Heart right ventricle (tissue), 16 donors: ENCODE measurements around the gene QKI. TPM values are rescaled to one million over a fixed set of nuclear protein-coding genes. Genes with fewer than 3 reads are reported as not detected.
A peak's percentile ranks its signal among the peaks of the same experiment; 100 is the strongest.

Experiments
- ATAC-seq, 8 donors: fragments of 200-7000 bp; cut with Tn5 transposase; one replicate each; pipeline ENCODE4 v1.9.1; 2020; ENCODE audit warnings: mild to moderate bottlenecking in 8 of 8, moderate library complexity in 8 of 8, moderate number of reproducible peaks in 1 of 8
- DNase-seq, 2 donors: peaks; one replicate each; pipeline ENCODE4 v3.0.0-alpha.2; 2020
- H3K27ac ChIP-seq, 10 donors: fragments of 200-600 bp; sonication (generic) in 2 of 10; one replicate each; pipeline versions ENCODE4 v1.5.0 to v1.8.0; 2020 to 2022; ENCODE audit warnings: mild to moderate bottlenecking in 3 of 10
- H3K27me3 ChIP-seq, 7 donors: fragments of 200-600 bp; one replicate each; pipeline ENCODE4 v1.8.0; 2021 to 2022; ENCODE audit warnings: mild to moderate bottlenecking in 2 of 7
- H3K36me3 ChIP-seq, 9 donors: fragments of 200-600 bp; sonication (generic) in 1 of 9; one replicate each; pipeline versions ENCODE4 v1.5.0 to v1.8.0; 2020 to 2022; ENCODE audit warnings: mild to moderate bottlenecking in 2 of 9
- H3K4me1 ChIP-seq, 9 donors: fragments of 200-600 bp; sonication (generic) in 1 of 9; one replicate each; pipeline versions ENCODE4 v1.5.0 to v1.8.0; 2020 to 2022; ENCODE audit warnings: mild to moderate bottlenecking in 4 of 9
- H3K4me3 ChIP-seq, 10 donors: fragments of 200-600 bp; sonication (generic) in 2 of 10; one replicate each; pipeline versions ENCODE4 v1.5.0 to v1.8.0; 2020 to 2022; ENCODE audit warnings: mild to moderate bottlenecking in 7 of 10, moderate library complexity in 2 of 10
- H3K9me3 ChIP-seq, 11 donors: fragments of 200-600 bp in 10 of 11; sonication (generic) in 2 of 11; one replicate each; pipeline versions ENCODE4 v1.5.0 to v1.8.0; 2013 to 2022; ENCODE audit warnings: mild to moderate bottlenecking in 2 of 11, control low read depth in 1 of 11, moderate library complexity in 1 of 11
- WGBS, 2 donors: extraction: QIAGEN DNeasy Blood & Tissue Kit; methylation state at CpG; one replicate each; pipeline ENCODE4 v1.1.7; 2013; ENCODE audit warnings: inconsistent platforms in 1 of 2; 5-methylcytosine and 5-hydroxymethylcytosine counted together
- intact Hi-C, 10 donors: fragments of 100-400 bp; cut with DNase I; formaldehyde crosslinking; loops; one replicate each; pipeline versions ENCODE4 v1.11.1 to v1.14.2; 2022
- polyA plus RNA-seq, 2 donors: library from polyadenylated mRNA; stranded (reverse); fragments of 200-250 nt; gene quantifications; one replicate each; pipeline ENCODE4 v1.2.3, GENCODE V29; 2013
- total RNA-seq, 10 donors: library from RNA; stranded (reverse); fragmentation: NEBNext Ultra II Directional in 3 of 10; extraction: Animal tissue kit (Norgen Biotek cat#: 25700) in 3 of 10; gene quantifications; one replicate each; pipeline versions ENCODE4 v1.2.1 to v1.2.4, GENCODE V29; 2021 to 2023
- TF ChIP-seq, protein P1 (sequence below), 9 donors: fragments of 200-600 bp; sonication (generic) in 2 of 9; IDR thresholded peaks; one replicate each; pipeline versions ENCODE4 v1.5.0 to v1.8.0; 2021 to 2022; ENCODE audit warnings: antibody characterized with exemption in 9 of 9, mild to moderate bottlenecking in 5 of 9, moderate library complexity in 1 of 9
- donor health status: Arrhythmogenic right ventricular cardiomyopathy.
- donor health status: ischemic (EF 13 %, LVEDD 7.1; RV severe dilation, severe dysfunction).
- donor health status: healthy with polysubstance abuse.
- donor health status: DM: no; HTN: yes; CAD: no.
- donor health status: DM: no; HTN: no; CAD: no.
- donor health status: ischemic (EF 25% LVEDD 6.9; RV normal size, moderate dysfunction).
- donor health status: ischemic (EF 25% LVEDD 5.7; RV mildly dilated, moderate dysfunction).
- donor health status: healthy.
- donor health status: DM: yes; HTN: yes; CAD: no.
- donor health status: Ischemic cardiomyopathy.
- donor health status: ischemic (EF 35%, LVEDD 5.7; RV mildly dilated, moderate dysfunction).
- donor health status: nonischemic (EF 11% LVEDD 7.7; RV severe dilation, severe dysfunction).
- donor health status: DM: yes; HTN: yes; CAD: no.
- donor health status: PGD.
- donor health status: ischemic (EF 29% LVEDD 5.4; RV normal size, mild dysfunction).
- donor health status: nonischemic (EF 23%, LVEDD 6.1; RV moderate dilation, normal function).

Gene QKI
- total and polyA plus RNA-seq, 12 donors, result 74.7 to 551 (median 493) TPM

DNA sequence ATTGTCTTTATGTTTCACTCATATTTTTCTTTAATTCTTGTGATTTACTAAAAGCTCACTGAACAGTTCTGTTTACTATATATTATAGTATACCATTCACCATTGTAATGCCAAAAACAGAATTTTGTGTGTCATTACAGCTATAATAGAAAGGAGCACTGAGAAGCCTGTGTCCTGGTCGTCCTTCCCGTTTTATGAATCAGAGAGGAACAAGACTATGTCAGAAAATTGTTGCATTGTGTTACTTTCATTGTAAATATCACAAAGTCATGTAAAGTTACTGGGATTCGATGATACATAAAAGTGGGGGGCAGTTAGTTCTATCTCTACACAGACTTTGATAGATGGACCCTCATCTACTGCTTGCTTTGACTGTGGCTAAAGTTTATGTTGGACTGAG is 145.1 kb downstream of the QKI start:
- H3K4me1 ChIP-seq, result peaks cover 0 to 79% (median 62%) of the 10 kb centered on the region in 9 donors
- DNase-seq, result no peak
- no peak overlapping the region for H3K4me3 ChIP-seq
- 51 to 55% methylated on average over 3 of the region's 3 CpGs for WGBS, 2 donors
- intact Hi-C loops, result loop anchor here in 7 of 10 donors (5.0 to 10.0 kb wide), 6 partner anchors 125 to 545 kb away; no protein-coding TSS in a partner anchor
- H3K27me3 ChIP-seq, result no peaks in the 10 kb centered on the region
- H3K36me3 ChIP-seq, result peaks cover 0 to 81% (median 8%) of the 10 kb centered on the region in 9 donors
- peaks cover 0 to 4% (median 0%) of the 10 kb centered on the region in 11 donors for H3K9me3 ChIP-seq
- TF ChIP-seq, protein P1, sequence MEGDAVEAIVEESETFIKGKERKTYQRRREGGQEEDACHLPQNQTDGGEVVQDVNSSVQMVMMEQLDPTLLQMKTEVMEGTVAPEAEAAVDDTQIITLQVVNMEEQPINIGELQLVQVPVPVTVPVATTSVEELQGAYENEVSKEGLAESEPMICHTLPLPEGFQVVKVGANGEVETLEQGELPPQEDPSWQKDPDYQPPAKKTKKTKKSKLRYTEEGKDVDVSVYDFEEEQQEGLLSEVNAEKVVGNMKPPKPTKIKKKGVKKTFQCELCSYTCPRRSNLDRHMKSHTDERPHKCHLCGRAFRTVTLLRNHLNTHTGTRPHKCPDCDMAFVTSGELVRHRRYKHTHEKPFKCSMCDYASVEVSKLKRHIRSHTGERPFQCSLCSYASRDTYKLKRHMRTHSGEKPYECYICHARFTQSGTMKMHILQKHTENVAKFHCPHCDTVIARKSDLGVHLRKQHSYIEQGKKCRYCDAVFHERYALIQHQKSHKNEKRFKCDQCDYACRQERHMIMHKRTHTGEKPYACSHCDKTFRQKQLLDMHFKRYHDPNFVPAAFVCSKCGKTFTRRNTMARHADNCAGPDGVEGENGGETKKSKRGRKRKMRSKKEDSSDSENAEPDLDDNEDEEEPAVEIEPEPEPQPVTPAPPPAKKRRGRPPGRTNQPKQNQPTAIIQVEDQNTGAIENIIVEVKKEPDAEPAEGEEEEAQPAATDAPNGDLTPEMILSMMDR (IDR thresholded peaks at IDR 0.05), result no peak
- ATAC-seq, result no peak
- peak overlapping the region in 1 of 10 donors; percentile 1 for H3K27ac ChIP-seq

DNA sequence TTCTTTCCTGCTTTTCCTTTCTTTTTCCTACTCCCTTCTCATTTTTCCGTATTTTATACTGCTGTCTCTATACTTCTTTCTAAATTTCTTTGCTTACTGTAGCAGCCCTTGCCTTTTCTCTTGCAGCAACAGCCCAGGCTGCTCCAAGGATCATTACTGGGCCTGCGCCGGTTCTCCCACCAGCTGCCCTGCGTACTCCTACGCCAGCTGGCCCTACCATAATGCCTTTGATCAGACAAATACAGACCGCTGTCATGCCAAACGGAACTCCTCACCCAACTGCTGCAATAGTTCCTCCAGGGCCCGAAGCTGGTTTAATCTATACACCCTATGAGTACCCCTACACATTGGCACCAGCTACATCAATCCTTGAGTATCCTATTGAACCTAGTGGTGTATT is 148.8 kb downstream of the QKI start:
- H3K27ac ChIP-seq, result peak overlapping the region in 1 of 10 donors; percentile 18
- no peak overlapping the region for H3K4me3 ChIP-seq
- intact Hi-C loops, result loop anchor here in 4 of 10 donors (5.0 to 10.0 kb wide), 5 partner anchors 136 to 541 kb away; no protein-coding TSS in a partner anchor
- TF ChIP-seq, protein P1 (IDR thresholded peaks at IDR 0.05), result no peak
- H3K36me3 ChIP-seq, result peaks cover 0 to 97% (median 8%) of the 10 kb centered on the region in 9 donors
- no peak for DNase-seq
- peak in 6 of 8 donors; percentile 13 to 49 (median 26) for ATAC-seq
- H3K4me1 ChIP-seq, result peaks cover 0 to 77% (median 60%) of the 10 kb centered on the region in 9 donors
- no peaks in the 10 kb centered on the region for H3K9me3 ChIP-seq
- WGBS, 2 donors, result 80 to 81% methylated on average over 8 of the region's 8 CpGs
- H3K27me3 ChIP-seq, result no peaks in the 10 kb centered on the region

DNA sequence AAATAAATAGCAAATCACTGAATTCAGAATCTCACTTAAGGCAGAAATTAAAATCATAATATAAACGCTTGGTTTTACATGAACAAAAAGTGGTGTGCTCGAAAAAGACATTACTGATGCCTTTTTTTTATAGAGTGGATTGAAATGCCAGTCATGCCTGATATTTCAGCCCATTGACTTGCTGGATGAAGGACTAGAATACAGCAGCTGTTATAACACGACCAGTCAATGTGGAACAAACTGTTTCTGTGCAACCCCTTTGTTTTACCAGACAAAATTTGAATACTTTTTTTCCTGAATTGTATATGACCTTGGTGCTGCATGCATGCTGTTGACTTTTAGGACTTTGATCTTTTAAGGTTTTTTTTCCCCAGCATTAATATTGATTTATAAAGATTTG is 150.0 kb downstream of the QKI start:
- DNase-seq, result no peak
- H3K9me3 ChIP-seq, result no peaks in the 10 kb centered on the region
- H3K4me1 ChIP-seq, result peaks cover 0 to 76% (median 64%) of the 10 kb centered on the region in 9 donors
- no peaks in the 10 kb centered on the region for H3K27me3 ChIP-seq
- TF ChIP-seq, protein P1 (IDR thresholded peaks at IDR 0.05), result no peak
- H3K36me3 ChIP-seq, result peaks cover 0 to 96% (median 6%) of the 10 kb centered on the region in 9 donors
- WGBS, 2 donors, result 38 to 48% methylated on average over 3 of the region's 3 CpGs
- H3K4me3 ChIP-seq, result no peak overlapping the region
- ATAC-seq, result no peak
- peak overlapping the region in 3 of 10 donors; percentile 5 to 40 (median 26) for H3K27ac ChIP-seq
- intact Hi-C loops, result loop anchor here in 4 of 10 donors (5.0 to 10.0 kb wide), 5 partner anchors 137 to 540 kb away; no protein-coding TSS in a partner anchor

DNA sequence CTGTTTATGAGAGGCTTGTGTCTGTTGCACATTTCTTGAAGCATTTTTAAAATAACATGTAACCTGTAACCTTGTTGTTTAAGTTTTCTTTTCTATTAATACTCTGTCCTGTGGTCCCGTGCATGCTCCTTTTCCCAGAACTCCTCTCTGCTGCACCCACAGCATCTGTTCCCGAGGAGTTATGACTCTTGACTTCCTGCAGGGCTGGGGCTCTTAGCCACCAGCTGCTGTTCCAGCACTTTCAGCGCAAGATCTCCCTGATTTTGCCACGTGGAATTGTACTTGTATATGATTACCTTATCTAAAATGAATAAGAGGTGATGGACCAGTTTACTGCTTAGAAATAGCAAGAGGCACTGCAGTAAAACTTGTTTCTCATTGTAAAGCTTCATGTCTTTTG is 150.6 kb downstream of the QKI start:
- no peaks in the 10 kb centered on the region for H3K9me3 ChIP-seq
- WGBS, 2 donors, result 12 to 22% methylated on average over 4 of the region's 4 CpGs
- TF ChIP-seq, protein P1 (IDR thresholded peaks at IDR 0.05), result no peak
- DNase-seq (no peak), ATAC-seq (peak in 5 of 8 donors; percentile 48 to 70 (median 64))
- H3K4me3 ChIP-seq, result no peak overlapping the region
- H3K4me1 ChIP-seq, result peaks cover 0 to 75% (median 61%) of the 10 kb centered on the region in 9 donors
- H3K36me3 ChIP-seq, result peaks cover 0 to 95% (median 6%) of the 10 kb centered on the region in 9 donors
- peak overlapping the region in 3 of 10 donors; percentile 5 to 40 (median 26) for H3K27ac ChIP-seq
- intact Hi-C loops, result loop anchor here in 3 of 10 donors (10.0 kb wide), 3 partner anchors 140 to 540 kb away; no protein-coding TSS in a partner anchor
- no peaks in the 10 kb centered on the region for H3K27me3 ChIP-seq
